GM21528 (cell line): Measurements from ENCODE around the gene KIF3A.

Experiments used
- ATAC-seq: cut with Tn5 transposase; IDR thresholded peaks from one replicate; pipeline ENCODE4 v1.9.1; 2021; ENCODE audit warnings: mild to moderate bottlenecking, moderate library complexity; ENCODE audit not compliant: unreplicated experiment, low FRiP score

Gene KIF3A

GRCh38 chr5:132646583-132647266 is 90.6 kb downstream of the KIF3A start:
- ATAC-seq, result no peak

- no peak for ATAC-seq
These were observed 93.2 kb downstream of the KIF3A start for GRCh38 chr5:132644177-132644576.
